ENCODE data around the gene DOCK9. TPM values are rescaled to one million over a fixed set of nuclear protein-coding genes. Genes with fewer than 3 reads are reported as not detected.

The DOCK9 gene
- total and polyA plus RNA-seq, 2 experiments from 2014 or later, result 8.5 to 57.7 TPM

DNA sequence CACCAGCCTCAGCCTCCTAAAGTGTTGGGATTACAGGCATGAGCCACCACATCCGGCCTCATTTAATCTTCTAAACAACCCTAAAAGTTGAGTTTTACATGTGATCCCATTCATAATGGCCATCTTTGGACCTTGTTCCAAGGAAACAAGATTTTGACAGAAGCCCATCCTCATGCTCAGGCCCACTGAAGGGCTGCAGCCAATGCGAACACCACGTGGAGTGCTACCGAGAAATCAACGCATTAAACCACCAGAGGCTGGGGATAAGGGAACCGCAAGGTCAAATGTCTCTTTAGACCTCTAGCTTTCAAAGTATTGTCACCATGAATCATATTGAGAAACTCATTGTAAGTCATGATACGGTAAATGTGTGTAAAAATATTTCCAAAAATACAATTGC is 49.4 kb upstream of the DOCK9 start:
- Histone ChIP-seq H3F3A (replicated peaks; ENCODE audit: low read depth) (no peaks in the 10 kb centered on the region), H3K27me3 (ENCODE audit: insufficient read depth) (no peaks in the 10 kb centered on the region), H3K27ac (ENCODE audit: low read depth) (no peak overlapping the region), H3K4me2 (no peak overlapping the region), H3K4me1 (ENCODE audit: insufficient read depth) (peaks cover 5% of the 10 kb centered on the region; the same call in 1 of the 2 replicates), H3K9me2 (ENCODE audit: insufficient read depth) (no peaks in the 10 kb centered on the region), H2AFZ (no peak overlapping the region), H3K4me3 (no peak overlapping the region), H3K36me3 (ENCODE audit: insufficient read depth) (no peaks in the 10 kb centered on the region; the same call in 1 of the 2 replicates), H4K20me1 (replicated peaks; ENCODE audit: insufficient read depth) (no peaks in the 10 kb centered on the region), H3K79me2 (replicated peaks; ENCODE audit: insufficient read depth) (no peaks in the 10 kb centered on the region; the same call in 1 of the 2 replicates)
- TF ChIP-seq, protein P1, sequence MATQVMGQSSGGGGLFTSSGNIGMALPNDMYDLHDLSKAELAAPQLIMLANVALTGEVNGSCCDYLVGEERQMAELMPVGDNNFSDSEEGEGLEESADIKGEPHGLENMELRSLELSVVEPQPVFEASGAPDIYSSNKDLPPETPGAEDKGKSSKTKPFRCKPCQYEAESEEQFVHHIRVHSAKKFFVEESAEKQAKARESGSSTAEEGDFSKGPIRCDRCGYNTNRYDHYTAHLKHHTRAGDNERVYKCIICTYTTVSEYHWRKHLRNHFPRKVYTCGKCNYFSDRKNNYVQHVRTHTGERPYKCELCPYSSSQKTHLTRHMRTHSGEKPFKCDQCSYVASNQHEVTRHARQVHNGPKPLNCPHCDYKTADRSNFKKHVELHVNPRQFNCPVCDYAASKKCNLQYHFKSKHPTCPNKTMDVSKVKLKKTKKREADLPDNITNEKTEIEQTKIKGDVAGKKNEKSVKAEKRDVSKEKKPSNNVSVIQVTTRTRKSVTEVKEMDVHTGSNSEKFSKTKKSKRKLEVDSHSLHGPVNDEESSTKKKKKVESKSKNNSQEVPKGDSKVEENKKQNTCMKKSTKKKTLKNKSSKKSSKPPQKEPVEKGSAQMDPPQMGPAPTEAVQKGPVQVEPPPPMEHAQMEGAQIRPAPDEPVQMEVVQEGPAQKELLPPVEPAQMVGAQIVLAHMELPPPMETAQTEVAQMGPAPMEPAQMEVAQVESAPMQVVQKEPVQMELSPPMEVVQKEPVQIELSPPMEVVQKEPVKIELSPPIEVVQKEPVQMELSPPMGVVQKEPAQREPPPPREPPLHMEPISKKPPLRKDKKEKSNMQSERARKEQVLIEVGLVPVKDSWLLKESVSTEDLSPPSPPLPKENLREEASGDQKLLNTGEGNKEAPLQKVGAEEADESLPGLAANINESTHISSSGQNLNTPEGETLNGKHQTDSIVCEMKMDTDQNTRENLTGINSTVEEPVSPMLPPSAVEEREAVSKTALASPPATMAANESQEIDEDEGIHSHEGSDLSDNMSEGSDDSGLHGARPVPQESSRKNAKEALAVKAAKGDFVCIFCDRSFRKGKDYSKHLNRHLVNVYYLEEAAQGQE (IDR thresholded peaks at IDR 0.05; ENCODE audit: unreplicated experiment), result no peak
- TF ChIP-seq ZNF114 (CRISPR knock-in tag; IDR thresholded peaks at IDR 0.05) (no peak), ZNF331 (CRISPR knock-in tag; IDR thresholded peaks at IDR 0.05; ENCODE audit: low read depth) (no peak), EZH2phosphoT487 (IDR thresholded peaks at IDR 0.05; ENCODE audit: unreplicated experiment) (no peak), STAT1 (IDR thresholded peaks at IDR 0.05; ENCODE audit: unreplicated experiment) (no peak), EZH2 (IDR thresholded peaks at IDR 0.05; ENCODE audit: low read depth, unreplicated experiment) (no peak), JUNB (IDR thresholded peaks at IDR 0.05; ENCODE audit: unreplicated experiment) (no peak), CREB1 (CRISPR knock-in tag; IDR thresholded peaks at IDR 0.05; ENCODE audit: low read depth) (no peak), NANOG (IDR thresholded peaks at IDR 0.05; ENCODE audit: borderline replicate concordance) (no peak), POLR2AphosphoS5 (IDR thresholded peaks at IDR 0.05; ENCODE audit: low read depth) (no peak)
- TF ChIP-seq, protein P2, sequence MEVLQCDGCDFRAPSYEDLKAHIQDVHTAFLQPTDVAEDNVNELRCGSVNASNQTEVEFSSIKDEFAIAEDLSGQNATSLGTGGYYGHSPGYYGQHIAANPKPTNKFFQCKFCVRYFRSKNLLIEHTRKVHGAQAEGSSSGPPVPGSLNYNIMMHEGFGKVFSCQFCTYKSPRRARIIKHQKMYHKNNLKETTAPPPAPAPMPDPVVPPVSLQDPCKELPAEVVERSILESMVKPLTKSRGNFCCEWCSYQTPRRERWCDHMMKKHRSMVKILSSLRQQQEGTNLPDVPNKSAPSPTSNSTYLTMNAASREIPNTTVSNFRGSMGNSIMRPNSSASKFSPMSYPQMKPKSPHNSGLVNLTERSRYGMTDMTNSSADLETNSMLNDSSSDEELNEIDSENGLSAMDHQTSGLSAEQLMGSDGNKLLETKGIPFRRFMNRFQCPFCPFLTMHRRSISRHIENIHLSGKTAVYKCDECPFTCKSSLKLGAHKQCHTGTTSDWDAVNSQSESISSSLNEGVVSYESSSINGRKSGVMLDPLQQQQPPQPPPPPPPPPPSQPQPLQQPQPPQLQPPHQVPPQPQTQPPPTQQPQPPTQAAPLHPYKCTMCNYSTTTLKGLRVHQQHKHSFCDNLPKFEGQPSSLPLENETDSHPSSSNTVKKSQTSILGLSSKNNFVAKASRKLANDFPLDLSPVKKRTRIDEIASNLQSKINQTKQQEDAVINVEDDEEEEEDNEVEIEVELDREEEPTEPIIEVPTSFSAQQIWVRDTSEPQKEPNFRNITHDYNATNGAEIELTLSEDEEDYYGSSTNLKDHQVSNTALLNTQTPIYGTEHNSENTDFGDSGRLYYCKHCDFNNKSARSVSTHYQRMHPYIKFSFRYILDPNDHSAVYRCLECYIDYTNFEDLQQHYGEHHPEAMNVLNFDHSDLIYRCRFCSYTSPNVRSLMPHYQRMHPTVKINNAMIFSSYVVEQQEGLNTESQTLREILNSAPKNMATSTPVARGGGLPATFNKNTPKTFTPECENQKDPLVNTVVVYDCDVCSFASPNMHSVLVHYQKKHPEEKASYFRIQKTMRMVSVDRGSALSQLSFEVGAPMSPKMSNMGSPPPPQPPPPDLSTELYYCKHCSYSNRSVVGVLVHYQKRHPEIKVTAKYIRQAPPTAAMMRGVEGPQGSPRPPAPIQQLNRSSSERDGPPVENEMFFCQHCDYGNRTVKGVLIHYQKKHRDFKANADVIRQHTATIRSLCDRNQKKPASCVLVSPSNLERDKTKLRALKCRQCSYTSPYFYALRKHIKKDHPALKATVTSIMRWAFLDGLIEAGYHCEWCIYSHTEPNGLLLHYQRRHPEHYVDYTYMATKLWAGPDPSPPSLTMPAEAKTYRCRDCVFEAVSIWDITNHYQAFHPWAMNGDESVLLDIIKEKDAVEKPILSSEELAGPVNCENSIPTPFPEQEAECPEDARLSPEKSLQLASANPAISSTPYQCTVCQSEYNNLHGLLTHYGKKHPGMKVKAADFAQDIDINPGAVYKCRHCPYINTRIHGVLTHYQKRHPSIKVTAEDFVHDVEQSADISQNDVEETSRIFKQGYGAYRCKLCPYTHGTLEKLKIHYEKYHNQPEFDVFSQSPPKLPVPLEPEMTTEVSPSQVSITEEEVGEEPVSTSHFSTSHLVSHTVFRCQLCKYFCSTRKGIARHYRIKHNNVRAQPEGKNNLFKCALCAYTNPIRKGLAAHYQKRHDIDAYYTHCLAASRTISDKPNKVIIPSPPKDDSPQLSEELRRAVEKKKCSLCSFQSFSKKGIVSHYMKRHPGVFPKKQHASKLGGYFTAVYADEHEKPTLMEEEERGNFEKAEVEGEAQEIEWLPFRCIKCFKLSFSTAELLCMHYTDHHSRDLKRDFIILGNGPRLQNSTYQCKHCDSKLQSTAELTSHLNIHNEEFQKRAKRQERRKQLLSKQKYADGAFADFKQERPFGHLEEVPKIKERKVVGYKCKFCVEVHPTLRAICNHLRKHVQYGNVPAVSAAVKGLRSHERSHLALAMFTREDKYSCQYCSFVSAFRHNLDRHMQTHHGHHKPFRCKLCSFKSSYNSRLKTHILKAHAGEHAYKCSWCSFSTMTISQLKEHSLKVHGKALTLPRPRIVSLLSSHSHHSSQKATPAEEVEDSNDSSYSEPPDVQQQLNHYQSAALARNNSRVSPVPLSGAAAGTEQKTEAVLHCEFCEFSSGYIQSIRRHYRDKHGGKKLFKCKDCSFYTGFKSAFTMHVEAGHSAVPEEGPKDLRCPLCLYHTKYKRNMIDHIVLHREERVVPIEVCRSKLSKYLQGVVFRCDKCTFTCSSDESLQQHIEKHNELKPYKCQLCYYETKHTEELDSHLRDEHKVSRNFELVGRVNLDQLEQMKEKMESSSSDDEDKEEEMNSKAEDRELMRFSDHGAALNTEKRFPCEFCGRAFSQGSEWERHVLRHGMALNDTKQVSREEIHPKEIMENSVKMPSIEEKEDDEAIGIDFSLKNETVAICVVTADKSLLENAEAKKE (CRISPR knock-in tag; IDR thresholded peaks at IDR 0.05), result no peak
- TF ChIP-seq, protein P3, sequence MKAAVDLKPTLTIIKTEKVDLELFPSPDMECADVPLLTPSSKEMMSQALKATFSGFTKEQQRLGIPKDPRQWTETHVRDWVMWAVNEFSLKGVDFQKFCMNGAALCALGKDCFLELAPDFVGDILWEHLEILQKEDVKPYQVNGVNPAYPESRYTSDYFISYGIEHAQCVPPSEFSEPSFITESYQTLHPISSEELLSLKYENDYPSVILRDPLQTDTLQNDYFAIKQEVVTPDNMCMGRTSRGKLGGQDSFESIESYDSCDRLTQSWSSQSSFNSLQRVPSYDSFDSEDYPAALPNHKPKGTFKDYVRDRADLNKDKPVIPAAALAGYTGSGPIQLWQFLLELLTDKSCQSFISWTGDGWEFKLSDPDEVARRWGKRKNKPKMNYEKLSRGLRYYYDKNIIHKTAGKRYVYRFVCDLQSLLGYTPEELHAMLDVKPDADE (IDR thresholded peaks at IDR 0.05), result no peak
- TF ChIP-seq, protein P4, sequence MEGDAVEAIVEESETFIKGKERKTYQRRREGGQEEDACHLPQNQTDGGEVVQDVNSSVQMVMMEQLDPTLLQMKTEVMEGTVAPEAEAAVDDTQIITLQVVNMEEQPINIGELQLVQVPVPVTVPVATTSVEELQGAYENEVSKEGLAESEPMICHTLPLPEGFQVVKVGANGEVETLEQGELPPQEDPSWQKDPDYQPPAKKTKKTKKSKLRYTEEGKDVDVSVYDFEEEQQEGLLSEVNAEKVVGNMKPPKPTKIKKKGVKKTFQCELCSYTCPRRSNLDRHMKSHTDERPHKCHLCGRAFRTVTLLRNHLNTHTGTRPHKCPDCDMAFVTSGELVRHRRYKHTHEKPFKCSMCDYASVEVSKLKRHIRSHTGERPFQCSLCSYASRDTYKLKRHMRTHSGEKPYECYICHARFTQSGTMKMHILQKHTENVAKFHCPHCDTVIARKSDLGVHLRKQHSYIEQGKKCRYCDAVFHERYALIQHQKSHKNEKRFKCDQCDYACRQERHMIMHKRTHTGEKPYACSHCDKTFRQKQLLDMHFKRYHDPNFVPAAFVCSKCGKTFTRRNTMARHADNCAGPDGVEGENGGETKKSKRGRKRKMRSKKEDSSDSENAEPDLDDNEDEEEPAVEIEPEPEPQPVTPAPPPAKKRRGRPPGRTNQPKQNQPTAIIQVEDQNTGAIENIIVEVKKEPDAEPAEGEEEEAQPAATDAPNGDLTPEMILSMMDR (conservative IDR thresholded peaks at IDR 0.05; ENCODE audit: low read depth in 2 of 2), result no peak
- ATAC-seq (no peak), DNase-seq (ENCODE audit: low spot score) (no peak)
- H3K4me3 Mint-ChIP-seq, result no peak overlapping the region
- H3K4me1 Mint-ChIP-seq, result 0 out of 3 replicates have a peak, but pooled peaks cover 4% of the 10 kb centered on the region
- H3K9me3 Mint-ChIP-seq, result peaks cover 3% of the 10 kb centered on the region; the same call in 2 of the 3 replicates
- no peak overlapping the region for H3K27ac Mint-ChIP-seq
- no peaks in the 10 kb centered on the region for H3K27me3 Mint-ChIP-seq (ENCODE audit: insufficient read depth, low read depth, poor library complexity)
- H3K36me3 Mint-ChIP-seq (ENCODE audit: low read depth), result peaks cover 2% of the 10 kb centered on the region; the same call in 1 of the 3 replicates
